HepG2 (cell line): ENCODE results near the gene CST4. TPM values are rescaled to one million over a fixed set of nuclear protein-coding genes. Genes with fewer than 3 reads are reported as not detected.

ENCODE experiments used
- ATF7 ChIP-seq, 2 experiments: fragments of 450-650 bp in 1 of 2; sonication (generic) in 1 of 2; formaldehyde crosslinking in 1 of 2; IDR thresholded peaks; 2 replicates each; pipeline versions ENCODE4 v1.4.0 to v1.6.1; 2016 to 2020; ENCODE audit warnings: antibody characterized with exemption in 1 of 2, mild to moderate bottlenecking in 1 of 2, missing genetic modification reagents in 1 of 2
- CCDC6 ChIP-seq: sonication (generic); formaldehyde crosslinking; IDR thresholded peaks from 2 replicates; pipeline ENCODE4 v1.8.1; 2022; ENCODE audit warnings: mild to moderate bottlenecking, missing genetic modification reagents, moderate library complexity
- ELF3 ChIP-seq: IDR thresholded peaks from 2 replicates; pipeline ENCODE4 v1.6.1; 2016; ENCODE audit warnings: missing genetic modification reagents, missing compliant biosample characterization
- ESRRA ChIP-seq: sonication (generic); formaldehyde crosslinking; IDR thresholded peaks from 2 replicates; pipeline ENCODE4 v1.5.1; 2020; ENCODE audit warnings: mild to moderate bottlenecking, low read depth, missing genetic modification reagents
- IKZF5 ChIP-seq: IDR thresholded peaks from 2 replicates; pipeline ENCODE4 v1.6.1; 2018; ENCODE audit warnings: missing genetic modification reagents, mild to moderate bottlenecking, missing compliant biosample characterization
- RELA ChIP-seq: sonication (generic); formaldehyde crosslinking; IDR thresholded peaks from 2 replicates; pipeline ENCODE4 v1.4.0; 2020; ENCODE audit warnings: missing genetic modification reagents
- THAP8 ChIP-seq: sonication (generic); formaldehyde crosslinking; IDR thresholded peaks from 2 replicates; pipeline ENCODE4 v1.5.1; 2020; ENCODE audit warnings: missing genetic modification reagents, mild to moderate bottlenecking, borderline replicate concordance
- ZNF30 ChIP-seq: sonication (generic); formaldehyde crosslinking; IDR thresholded peaks from 2 replicates; pipeline ENCODE4 v1.5.0; 2020; ENCODE audit warnings: mild to moderate bottlenecking, missing genetic modification reagents
- ZNF83 ChIP-seq: sonication (generic); formaldehyde crosslinking; IDR thresholded peaks from 2 replicates; pipeline ENCODE4 v1.4.0; 2020; ENCODE audit warnings: missing genetic modification reagents, mild to moderate bottlenecking, borderline replicate concordance
- ZNF839 ChIP-seq: sonication (generic); formaldehyde crosslinking; IDR thresholded peaks from 2 replicates; pipeline ENCODE4 v1.4.0; 2020; ENCODE audit warnings: missing genetic modification reagents, mild to moderate bottlenecking, borderline replicate concordance
- polyA plus RNA-seq, 8 experiments: library from polyadenylated mRNA; depleted of rRNA in 3 of 8; stranded (reverse) in 7 of 8; unstranded in 1 of 8; fragments of >200 nt; fragmentation: Illumina TruSeq in 4 of 8; extraction: Trizol in 4 of 8; gene quantifications; 2 replicates each; pipeline versions ENCODE4 v1.2.1 to v1.2.3, GENCODE V29; 2011 to 2016; ENCODE audit warnings: low read depth in 4 of 8, missing spikeins in 1 of 8, mixed read lengths in 1 of 8; ENCODE audit not compliant: insufficient read depth in 1 of 8
- total RNA-seq, 5 experiments: library from RNA; depleted of rRNA; stranded (reverse); fragments of >200 nt; fragmentation: Illumina TruSeq; extraction: Trizol; gene quantifications; 2 replicates each; pipeline ENCODE4 v1.2.3, GENCODE V29; 2016; ENCODE audit warnings: low read depth in 1 of 5
- TF ChIP-seq, protein P1 (sequence below): sonication (generic); formaldehyde crosslinking; IDR thresholded peaks from 2 replicates; pipeline ENCODE4; 2020; ENCODE audit warnings: missing genetic modification reagents, mild to moderate bottlenecking, borderline replicate concordance
- TF ChIP-seq, protein P2 (sequence below): sonication (generic); formaldehyde crosslinking; IDR thresholded peaks from 2 replicates; pipeline ENCODE4 v1.5.1; 2020; ENCODE audit warnings: missing genetic modification reagents, mild to moderate bottlenecking, borderline replicate concordance
- TF ChIP-seq, protein P3 (sequence below): sonication (generic); formaldehyde crosslinking; IDR thresholded peaks from 2 replicates; pipeline ENCODE4 v1.4.0; 2020; ENCODE audit warnings: missing genetic modification reagents
- TF ChIP-seq, protein P4 (sequence below): sonication (generic); formaldehyde crosslinking; IDR thresholded peaks from 2 replicates; pipeline ENCODE4 v1.9.0; 2022; ENCODE audit warnings: missing genetic modification reagents, mild to moderate bottlenecking, borderline replicate concordance
- TF ChIP-seq, protein P5 (sequence below): IDR thresholded peaks from 2 replicates; pipeline ENCODE4 v1.6.1; 2016

CST4 gene
- total and polyA plus RNA-seq, 2 of the 13 experiments (the other 11 are each of a cell fraction or from before 2014, with no cell fraction given), result not detected

- TF ChIP-seq, protein P1, sequence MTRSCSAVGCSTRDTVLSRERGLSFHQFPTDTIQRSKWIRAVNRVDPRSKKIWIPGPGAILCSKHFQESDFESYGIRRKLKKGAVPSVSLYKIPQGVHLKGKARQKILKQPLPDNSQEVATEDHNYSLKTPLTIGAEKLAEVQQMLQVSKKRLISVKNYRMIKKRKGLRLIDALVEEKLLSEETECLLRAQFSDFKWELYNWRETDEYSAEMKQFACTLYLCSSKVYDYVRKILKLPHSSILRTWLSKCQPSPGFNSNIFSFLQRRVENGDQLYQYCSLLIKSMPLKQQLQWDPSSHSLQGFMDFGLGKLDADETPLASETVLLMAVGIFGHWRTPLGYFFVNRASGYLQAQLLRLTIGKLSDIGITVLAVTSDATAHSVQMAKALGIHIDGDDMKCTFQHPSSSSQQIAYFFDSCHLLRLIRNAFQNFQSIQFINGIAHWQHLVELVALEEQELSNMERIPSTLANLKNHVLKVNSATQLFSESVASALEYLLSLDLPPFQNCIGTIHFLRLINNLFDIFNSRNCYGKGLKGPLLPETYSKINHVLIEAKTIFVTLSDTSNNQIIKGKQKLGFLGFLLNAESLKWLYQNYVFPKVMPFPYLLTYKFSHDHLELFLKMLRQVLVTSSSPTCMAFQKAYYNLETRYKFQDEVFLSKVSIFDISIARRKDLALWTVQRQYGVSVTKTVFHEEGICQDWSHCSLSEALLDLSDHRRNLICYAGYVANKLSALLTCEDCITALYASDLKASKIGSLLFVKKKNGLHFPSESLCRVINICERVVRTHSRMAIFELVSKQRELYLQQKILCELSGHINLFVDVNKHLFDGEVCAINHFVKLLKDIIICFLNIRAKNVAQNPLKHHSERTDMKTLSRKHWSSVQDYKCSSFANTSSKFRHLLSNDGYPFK (CRISPR knock-in tag), result peak; percentile 17; the same call in 1 of the 2 replicates
- TF ChIP-seq ZNF839 (CRISPR knock-in tag), result peak; percentile 56; the same call in 1 of the 2 replicates
- TF ChIP-seq ELF3 (CRISPR knock-in tag), result peak; percentile 96
- TF ChIP-seq, protein P2, sequence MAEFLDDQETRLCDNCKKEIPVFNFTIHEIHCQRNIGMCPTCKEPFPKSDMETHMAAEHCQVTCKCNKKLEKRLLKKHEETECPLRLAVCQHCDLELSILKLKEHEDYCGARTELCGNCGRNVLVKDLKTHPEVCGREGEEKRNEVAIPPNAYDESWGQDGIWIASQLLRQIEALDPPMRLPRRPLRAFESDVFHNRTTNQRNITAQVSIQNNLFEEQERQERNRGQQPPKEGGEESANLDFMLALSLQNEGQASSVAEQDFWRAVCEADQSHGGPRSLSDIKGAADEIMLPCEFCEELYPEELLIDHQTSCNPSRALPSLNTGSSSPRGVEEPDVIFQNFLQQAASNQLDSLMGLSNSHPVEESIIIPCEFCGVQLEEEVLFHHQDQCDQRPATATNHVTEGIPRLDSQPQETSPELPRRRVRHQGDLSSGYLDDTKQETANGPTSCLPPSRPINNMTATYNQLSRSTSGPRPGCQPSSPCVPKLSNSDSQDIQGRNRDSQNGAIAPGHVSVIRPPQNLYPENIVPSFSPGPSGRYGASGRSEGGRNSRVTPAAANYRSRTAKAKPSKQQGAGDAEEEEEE (CRISPR knock-in tag), result 0 out of 2 replicates have a peak, but pooled peaks have one; percentile 1
- no peak for TF ChIP-seq THAP8
- no peak for TF ChIP-seq ZNF30
- TF ChIP-seq ZNF83 (CRISPR knock-in tag), result peak; percentile 89; the same call in 1 of the 2 replicates
- TF ChIP-seq, protein P3, sequence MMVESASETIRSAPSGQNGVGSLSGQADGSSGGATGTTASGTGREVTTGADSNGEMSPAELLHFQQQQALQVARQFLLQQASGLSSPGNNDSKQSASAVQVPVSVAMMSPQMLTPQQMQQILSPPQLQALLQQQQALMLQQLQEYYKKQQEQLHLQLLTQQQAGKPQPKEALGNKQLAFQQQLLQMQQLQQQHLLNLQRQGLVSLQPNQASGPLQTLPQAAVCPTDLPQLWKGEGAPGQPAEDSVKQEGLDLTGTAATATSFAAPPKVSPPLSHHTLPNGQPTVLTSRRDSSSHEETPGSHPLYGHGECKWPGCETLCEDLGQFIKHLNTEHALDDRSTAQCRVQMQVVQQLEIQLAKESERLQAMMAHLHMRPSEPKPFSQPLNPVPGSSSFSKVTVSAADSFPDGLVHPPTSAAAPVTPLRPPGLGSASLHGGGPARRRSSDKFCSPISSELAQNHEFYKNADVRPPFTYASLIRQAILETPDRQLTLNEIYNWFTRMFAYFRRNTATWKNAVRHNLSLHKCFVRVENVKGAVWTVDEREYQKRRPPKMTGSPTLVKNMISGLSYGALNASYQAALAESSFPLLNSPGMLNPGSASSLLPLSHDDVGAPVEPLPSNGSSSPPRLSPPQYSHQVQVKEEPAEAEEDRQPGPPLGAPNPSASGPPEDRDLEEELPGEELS, result peak; percentile 84
- TF ChIP-seq ATF7 (IDR thresholded peaks at IDR 0.05), result no peak
- no peak for TF ChIP-seq ATF7 (CRISPR knock-in tag; IDR thresholded peaks at IDR 0.05)
- peak; percentile 93 for TF ChIP-seq IKZF5 (CRISPR knock-in tag)
- TF ChIP-seq, protein P4, sequence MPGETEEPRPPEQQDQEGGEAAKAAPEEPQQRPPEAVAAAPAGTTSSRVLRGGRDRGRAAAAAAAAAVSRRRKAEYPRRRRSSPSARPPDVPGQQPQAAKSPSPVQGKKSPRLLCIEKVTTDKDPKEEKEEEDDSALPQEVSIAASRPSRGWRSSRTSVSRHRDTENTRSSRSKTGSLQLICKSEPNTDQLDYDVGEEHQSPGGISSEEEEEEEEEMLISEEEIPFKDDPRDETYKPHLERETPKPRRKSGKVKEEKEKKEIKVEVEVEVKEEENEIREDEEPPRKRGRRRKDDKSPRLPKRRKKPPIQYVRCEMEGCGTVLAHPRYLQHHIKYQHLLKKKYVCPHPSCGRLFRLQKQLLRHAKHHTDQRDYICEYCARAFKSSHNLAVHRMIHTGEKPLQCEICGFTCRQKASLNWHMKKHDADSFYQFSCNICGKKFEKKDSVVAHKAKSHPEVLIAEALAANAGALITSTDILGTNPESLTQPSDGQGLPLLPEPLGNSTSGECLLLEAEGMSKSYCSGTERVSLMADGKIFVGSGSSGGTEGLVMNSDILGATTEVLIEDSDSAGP, result no peak
- peak; percentile 70; the same call in 1 of the 2 replicates for TF ChIP-seq CCDC6 (CRISPR knock-in tag)
- no peak; the same call in 1 of the 2 replicates for TF ChIP-seq RELA
- peak; percentile 85 for TF ChIP-seq ESRRA (CRISPR knock-in tag)
- TF ChIP-seq, protein P5, sequence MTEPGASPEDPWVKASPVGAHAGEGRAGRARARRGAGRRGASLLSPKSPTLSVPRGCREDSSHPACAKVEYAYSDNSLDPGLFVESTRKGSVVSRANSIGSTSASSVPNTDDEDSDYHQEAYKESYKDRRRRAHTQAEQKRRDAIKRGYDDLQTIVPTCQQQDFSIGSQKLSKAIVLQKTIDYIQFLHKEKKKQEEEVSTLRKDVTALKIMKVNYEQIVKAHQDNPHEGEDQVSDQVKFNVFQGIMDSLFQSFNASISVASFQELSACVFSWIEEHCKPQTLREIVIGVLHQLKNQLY (CRISPR knock-in tag), result peak; percentile 75; the same call in 1 of the 2 replicates
Observed at GRCh38 chr20:23640671-23641667, 47.9 kb downstream of the CST4 start (continued).
